Amniotic epithelial cell (primary cell): ENCODE data around the gene TF.
"Not testable (repeated sequence)": the region's sequence is repeated elsewhere in the genome, so short reads cannot be mapped to it uniquely, and the experiment has no call there.

Source experiments
- DNase-seq: peaks from one replicate; pipeline ENCODE4 v3.0.0-alpha.2; 2010; ENCODE audit warnings: low read depth

Gene TF

GRCh38 chr3:133745981-133746711 lies at the start of gene TF:
Gene TF (plus strand): TSS chr3:133746393. CDS start chr3:133746441, 48 bp downstream.
- no peak for DNase-seq

- DNase-seq, result no peak
Measured at GRCh38 chr3:133697960-133698359, 48.2 kb upstream of the TF start.

- no peak for DNase-seq
Measured at GRCh38 chr3:133699467-133699866, 46.7 kb upstream of the TF start.

GRCh38 chr3:133699903-133700302 lies 46.3 kb upstream of the TF start:
- DNase-seq, result no peak

GRCh38 chr3:133700351-133700750 lies 45.8 kb upstream of the TF start:
- DNase-seq, result no peak

- no peak for DNase-seq
Measured at GRCh38 chr3:133701435-133702358, 44.5 kb upstream of the TF start.

- no peak for DNase-seq
Measured at GRCh38 chr3:133703915-133704314, 42.3 kb upstream of the TF start.

GRCh38 chr3:133706033-133706432 lies 40.2 kb upstream of the TF start:
- no peak for DNase-seq

- no peak for DNase-seq
Measured at GRCh38 chr3:133709139-133709750, 36.9 kb upstream of the TF start.

- DNase-seq, result no peak
Measured at GRCh38 chr3:133711013-133711412, 35.2 kb upstream of the TF start.

- no peak for DNase-seq
Measured at GRCh38 chr3:133712017-133712416, 34.2 kb upstream of the TF start.

- no peak for DNase-seq
Measured at GRCh38 chr3:133713347-133713746, 32.8 kb upstream of the TF start.

GRCh38 chr3:133717424-133717823 lies 28.8 kb upstream of the TF start:
- DNase-seq, result no peak

- no peak for DNase-seq
Measured at GRCh38 chr3:133722935-133723334, 23.3 kb upstream of the TF start.

- DNase-seq, result no peak
Measured at GRCh38 chr3:133730993-133731392, 15.2 kb upstream of the TF start.

GRCh38 chr3:133732231-133732630 lies 14.0 kb upstream of the TF start:
- DNase-seq, result not testable (repeated sequence)

- DNase-seq, result no peak
Measured at GRCh38 chr3:133733226-133733625, 13.0 kb upstream of the TF start.

- DNase-seq, result no peak
Measured at GRCh38 chr3:133734305-133734704, 11.9 kb upstream of the TF start.

GRCh38 chr3:133742351-133743091 lies 3.7 kb upstream of the TF start:
- DNase-seq, result peak; percentile 4

GRCh38 chr3:133744241-133744640 lies 2.0 kb upstream of the TF start:
- no peak for DNase-seq

- DNase-seq, result no peak
Measured at GRCh38 chr3:133745108-133745507, 1.1 kb upstream of the TF start.

- DNase-seq, result no peak
Measured at GRCh38 chr3:133746712-133747066, 496 bp downstream of the TF start.
